Measurements from ENCODE around the gene BRD4.
"Not testable (repeated sequence)": the region's sequence is repeated elsewhere in the genome, so short reads cannot be mapped to it uniquely, and the experiment has no call there.

BRD4 gene

GRCh38 chr19:15332311-15332996 lies at the start of gene BRD4:
Gene BRD4 (minus strand): TSS chr19:15332539. CDS start chr19:15273099, 59,440 bp downstream.
- DNase-seq = peak; percentile 76

DNA sequence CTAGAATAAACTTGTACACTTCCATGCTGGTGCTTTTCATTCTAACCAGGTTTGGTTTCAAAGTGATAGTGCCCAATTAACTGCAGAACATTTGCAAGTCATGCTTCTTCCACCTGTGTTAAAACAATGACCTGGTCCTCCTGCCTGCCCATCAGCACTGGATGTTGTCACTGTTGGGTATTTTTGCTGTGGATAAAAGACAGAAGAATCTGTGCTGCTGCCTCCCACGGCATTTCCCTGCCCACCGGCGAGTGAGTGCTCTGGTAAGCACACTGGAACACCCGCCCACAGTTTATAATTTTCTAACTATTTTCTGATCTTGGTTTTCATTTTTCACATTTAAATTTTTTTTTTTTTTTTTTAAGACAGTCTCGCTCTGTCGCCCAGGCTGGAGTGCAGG lies 49.5 kb upstream of the BRD4 start:
- DNase-seq = no peak

- no peak for DNase-seq
Measured at GRCh38 chr19:15381429-15381828, 49.1 kb upstream of the BRD4 start.

DNA sequence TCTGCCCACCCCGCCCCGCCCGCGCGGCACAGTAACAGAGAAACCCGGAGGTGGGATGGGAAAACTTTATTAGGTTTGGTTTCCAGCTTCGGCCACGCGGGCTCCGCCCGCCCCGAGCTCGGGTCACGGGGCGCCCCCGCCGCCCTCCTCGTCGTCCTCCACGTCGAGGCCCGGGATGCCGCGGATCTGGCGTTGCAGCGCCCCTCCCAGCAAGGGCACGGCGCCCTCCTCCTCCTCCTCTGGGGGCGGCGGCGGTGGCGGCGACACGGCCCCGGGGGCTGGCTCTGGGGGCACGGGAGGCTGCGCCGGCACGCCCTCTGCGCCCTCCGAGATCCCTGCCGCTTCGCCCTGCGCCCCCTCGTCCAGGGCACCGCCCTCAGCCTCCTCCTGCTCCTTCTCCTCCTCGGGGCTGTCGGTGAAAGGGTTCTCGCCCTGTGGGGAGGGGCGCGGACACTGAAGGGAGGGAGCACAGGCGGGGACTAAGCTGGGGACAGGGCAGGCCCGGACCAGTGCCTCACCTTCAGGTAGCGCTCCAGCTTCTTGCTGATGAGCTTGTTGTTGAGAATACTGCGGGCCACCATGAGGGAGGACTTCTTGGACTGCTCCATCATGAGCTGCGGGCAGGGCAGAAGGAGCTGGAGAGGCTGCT lies 47.8 kb upstream of the BRD4 start:
- no peak for DNase-seq

DNA sequence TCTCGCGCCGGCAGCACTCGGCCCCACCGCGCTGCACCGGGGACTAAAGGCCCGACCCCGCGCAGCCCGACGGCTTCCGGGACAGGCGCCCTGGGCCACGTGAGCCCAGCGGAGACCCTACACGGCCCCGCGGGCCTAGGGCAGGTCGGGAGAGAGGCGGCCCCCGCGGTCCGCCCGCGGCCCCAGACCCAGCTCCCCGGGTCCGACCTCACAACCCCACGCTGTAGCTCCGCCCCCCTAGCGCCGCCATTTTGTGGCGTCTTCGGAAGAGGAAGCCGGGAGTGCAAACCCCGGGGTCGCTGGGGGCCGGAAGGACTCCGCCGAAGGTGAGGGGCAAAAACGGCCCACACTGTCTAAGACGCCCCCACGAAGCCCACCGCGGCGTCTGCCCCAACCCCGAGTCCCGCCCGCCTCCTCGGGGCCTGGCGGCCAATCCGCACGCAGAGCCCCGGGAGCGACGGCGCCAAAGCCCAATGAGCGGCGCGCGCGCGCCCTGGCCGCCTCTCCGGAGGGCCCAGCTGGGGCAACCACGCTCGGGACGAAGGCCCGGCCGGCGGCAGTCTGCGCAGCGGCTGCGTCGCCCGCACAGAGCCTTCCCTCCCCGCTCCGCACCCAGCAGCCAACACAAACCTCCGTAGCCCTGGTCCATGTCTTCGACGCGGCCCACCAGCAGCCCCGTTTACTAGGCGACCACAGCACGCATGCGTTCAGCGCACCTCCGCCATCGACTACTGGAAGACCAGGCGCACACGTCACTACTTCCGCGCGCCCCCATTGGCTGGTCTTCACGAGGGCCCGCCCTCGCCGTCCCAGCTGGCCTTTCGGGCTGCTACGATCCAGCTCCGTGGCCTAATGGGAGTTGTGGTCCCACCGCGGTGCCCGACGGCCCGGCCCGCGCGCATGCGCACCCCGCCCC lies 47.0 kb upstream of the BRD4 start, which contains the start of gene AKAP8:
Gene AKAP8 (minus strand): TSS at position 705 of the 916 bp plus-strand sequence. CDS start 56 bp downstream, at position 649.
- peak; percentile 100 for DNase-seq

- peak; percentile 65 for DNase-seq
Measured at GRCh38 chr19:15378534-15379082, 46.3 kb upstream of the BRD4 start.

DNA sequence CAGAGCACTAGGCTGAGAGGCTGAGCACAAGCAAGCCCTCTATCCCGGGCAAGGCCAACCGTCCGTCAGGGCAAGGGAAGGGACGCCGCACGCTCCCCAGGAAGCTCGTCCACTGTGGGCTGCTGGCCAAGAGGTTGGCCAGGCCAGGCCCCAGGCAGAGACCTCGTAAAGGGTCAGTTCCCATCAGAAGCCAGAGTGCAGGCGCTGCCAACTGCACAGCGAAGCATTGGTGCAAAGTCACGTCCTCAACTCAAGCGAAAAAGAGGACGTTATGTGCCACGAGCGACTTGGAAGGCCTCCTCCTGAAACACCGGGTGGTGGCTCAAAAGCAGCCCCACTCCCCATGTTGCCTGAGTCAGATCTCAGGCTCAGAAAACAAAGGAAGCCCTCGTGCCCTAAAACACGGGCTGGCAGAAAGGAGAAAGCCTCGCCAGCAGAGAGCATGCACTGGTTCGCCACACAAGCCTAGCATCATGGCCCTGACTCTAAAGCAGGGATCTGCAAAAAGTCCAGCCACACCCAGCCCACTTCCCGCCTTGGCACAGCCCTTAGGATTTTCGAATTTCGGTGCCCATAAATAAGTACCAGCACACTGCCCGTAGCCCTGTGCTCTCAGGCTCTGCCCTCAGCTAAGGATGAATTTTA lies 42.6 kb upstream of the BRD4 start:
- DNase-seq = no peak

- DNase-seq = no peak
Measured at GRCh38 chr19:15374105-15374651, 41.8 kb upstream of the BRD4 start.

DNA sequence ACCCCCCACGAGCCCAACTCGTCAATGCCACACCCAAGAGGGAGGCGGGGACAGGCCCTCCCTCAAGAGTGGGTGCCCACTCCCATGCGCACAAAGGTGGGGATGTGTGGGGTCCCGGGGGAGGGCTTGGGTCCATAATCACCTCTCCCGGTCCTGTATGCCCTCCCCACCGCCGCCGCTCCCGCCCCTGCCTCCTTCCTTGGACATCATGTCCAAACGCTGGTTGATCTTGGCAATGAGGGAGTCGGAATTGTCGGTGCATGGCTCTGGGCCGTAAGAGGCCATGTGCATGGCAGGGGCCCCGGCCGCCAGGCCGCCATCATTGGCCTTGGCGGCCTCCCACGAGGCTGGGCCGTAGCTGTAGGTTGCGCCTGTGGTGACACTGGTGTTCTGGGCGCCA lies 41.3 kb upstream of the BRD4 start:
- DNase-seq = no peak

DNA sequence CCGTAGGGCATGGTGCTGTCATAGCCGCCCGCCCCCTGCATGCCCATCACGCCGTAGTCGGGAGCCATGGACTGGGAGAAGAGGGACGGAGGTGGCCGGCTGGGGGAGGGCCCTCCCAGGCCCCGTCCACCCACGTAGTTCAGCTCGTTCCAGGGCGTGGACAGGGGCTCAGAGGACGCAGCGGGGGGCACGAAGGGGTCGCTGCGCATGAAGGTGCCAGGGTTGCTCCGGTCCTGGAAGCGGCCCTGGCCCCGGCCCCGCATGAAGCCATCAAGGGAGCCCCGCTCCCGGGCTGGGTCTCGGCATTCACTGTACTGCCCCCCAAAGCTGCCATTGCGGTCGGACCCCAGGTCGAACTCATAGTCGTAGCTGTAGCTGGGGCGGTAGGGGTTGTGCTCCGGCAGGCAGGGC lies 40.6 kb upstream of the BRD4 start:
- no peak for DNase-seq

DNA sequence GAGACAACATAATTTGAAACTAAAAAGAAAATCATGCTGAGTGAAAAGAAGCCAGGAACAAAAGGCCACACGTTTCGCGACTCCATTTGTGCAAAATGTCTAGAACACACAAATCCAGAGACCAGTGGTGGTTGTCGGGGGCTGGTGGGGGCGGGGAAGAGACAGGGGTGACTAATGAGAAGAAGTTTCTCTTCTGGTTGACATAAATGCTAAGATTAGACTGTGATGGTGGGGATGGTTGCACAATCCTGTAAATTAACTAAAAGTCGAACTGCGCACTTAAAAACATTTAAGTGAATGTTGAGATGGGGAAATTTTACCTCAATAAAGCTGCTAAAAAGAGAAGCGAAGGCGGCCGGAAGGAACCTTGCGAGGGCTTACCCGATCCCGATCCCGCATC lies 40.1 kb upstream of the BRD4 start:
- no peak for DNase-seq

DNA sequence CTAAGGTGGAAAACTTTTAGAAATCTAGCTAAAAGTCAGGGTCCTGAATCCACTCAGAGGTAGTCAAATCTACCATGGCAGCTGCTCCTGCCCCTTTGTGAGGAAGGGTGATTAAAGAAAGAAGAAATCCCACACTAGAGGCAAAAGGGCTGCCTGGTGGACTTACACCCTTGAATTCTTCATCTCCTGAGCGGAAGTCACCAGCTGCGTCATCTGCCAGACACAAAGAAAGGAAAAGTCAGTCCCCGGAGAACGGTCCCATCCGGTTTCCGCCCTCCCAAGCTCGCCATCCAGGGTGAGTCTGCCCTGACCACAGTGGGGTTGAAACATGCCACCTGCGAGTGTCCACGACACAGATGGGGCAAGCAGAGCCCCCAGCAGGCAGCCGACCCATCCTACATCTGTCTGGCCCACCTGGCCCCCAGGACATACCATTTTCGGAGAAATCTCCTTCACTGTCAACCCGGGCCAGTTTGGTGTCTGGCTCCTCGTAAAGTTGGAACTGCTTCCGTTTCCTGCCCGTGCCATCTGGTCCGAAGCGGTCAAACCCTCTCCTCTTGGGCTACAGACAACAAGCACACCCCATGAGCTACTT lies 39.5 kb upstream of the BRD4 start:
- no peak for DNase-seq

- DNase-seq = no peak
Measured at GRCh38 chr19:15371119-15371518, 38.8 kb upstream of the BRD4 start.

GRCh38 chr19:15369594-15369891 lies 37.2 kb upstream of the BRD4 start:
- DNase-seq = no peak

- DNase-seq = no peak
Measured at GRCh38 chr19:15368798-15369593, 36.7 kb upstream of the BRD4 start.

DNA sequence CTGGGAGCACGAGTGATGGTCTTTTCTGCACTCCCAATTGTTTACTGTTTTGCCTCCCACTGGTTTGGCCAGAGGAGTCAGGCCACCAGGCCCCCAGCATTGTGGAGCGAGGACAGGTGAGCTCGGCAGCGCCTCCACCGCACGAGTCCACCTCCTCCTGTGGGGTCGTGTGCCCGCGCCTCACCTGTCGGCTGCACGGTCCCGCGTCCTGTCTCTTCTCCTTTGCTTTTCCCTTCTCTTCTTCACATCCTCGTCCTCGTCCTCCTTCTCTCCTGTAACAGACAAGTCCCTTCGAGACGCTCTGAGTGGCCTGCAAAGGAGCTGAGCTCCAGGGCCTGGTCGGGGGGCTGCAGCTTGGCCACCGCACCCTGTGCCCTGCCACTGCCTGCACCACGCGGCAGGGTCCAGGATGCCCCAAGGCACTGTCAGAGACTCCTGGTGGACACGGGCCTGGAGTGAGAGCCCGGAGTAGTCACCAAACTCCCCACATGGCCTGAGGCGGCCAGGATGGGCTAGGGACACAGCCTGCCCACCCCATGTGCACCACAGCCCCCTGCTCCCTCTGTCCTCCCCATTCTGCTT lies 35.8 kb upstream of the BRD4 start:
- no peak for DNase-seq

DNA sequence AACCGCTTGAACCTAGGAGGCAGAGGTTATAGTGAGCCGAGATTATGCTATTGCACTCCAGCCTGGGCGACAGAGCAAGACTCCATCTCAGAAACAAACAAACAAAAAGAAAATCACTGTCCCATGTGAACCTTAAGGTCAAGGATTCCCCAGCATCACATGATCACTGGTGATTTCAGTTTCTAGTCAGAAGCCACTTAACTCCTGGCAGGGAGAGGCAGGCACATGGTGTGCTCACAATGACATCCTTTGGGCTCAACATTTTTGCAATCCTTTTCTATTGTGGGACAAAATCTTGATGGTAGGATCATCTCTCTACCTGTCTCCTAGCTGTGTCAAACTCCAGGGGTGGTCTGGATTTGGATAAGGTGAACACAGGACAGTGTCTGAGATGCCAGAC lies 35.1 kb upstream of the BRD4 start:
- DNase-seq = no peak

- DNase-seq = no peak
Measured at GRCh38 chr19:15365264-15365663, 32.9 kb upstream of the BRD4 start.

DNA sequence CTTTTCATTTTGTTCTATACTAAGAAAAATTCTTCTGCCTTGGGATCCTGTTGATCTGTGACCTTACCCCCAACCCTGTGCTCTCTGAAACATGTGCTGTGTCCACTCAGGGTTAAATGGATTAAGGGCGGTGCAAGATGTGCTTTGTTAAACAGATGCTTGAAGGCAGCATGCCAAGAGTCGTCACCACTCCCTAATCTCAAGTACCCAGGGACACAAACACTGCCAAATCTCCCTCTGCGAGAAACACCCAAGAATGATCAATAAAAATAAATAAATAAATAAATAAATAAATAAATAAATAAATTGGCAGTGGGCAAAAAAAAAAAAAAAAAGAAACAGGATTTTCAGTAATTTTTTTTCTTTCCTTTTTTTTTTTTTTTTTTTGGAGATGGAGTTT lies 31.5 kb upstream of the BRD4 start:
- DNase-seq = not testable (repeated sequence)

DNA sequence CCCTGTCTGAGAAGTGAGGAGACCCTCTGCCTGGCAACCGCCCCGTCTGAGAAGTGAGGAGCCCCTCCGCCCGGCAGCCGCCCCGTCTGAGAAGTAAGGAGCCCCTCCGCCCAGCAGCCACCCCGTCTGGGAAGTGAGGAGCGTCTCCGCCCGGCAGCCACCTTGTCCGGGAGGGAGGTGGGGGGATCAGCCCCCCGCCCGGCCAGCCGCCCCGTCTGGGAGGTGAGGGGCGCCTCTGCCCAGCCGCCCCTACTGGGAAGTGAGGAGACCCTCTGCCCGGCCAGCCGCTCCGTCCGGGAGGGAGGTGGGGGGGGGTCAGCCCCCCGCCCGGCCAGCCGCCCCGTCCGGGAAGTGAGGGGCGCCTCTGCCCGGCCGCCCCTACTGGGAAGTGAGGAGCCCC lies 30.7 kb upstream of the BRD4 start:
- not testable (repeated sequence) for DNase-seq

DNA sequence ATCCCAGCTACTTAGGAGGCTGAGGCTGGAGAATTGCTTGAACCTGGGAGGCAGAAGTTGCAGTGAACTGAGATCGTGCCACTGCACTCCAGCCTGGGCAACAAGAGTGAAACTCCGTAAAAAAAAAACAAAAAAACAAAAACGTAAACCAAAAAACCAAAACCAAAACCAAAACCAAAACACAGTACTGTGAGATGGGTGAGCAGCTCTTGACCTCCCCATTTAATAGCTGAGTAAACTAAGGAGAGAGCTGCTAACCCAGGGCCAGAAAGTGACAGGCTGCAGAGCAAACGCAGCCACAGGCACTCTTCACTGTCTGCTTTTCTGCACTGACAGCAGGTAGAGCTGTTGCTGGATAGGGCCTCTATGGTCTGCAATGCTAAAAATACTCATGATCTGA lies 27.7 kb upstream of the BRD4 start:
- DNase-seq = not testable (repeated sequence)
